HG03354 (cell line): ENCODE measurements around the gene SLC1A4.

Source experiments
- ATAC-seq: cut with Tn5 transposase; IDR thresholded peaks from one replicate; pipeline ENCODE4 v1.9.1; 2021; ENCODE audit warnings: mild to moderate bottlenecking; ENCODE audit not compliant: unreplicated experiment, poor library complexity, severe bottlenecking

Gene SLC1A4

GRCh38 chr2:65043001-65043400, 53.8 kb downstream of the SLC1A4 start:
- ATAC-seq: no peak

- no peak for ATAC-seq
Observed at GRCh38 chr2:65044097-65044735, 55.0 kb downstream of the SLC1A4 start.

GRCh38 chr2:65045651-65046050, 56.5 kb downstream of the SLC1A4 start:
- no peak for ATAC-seq

GRCh38 chr2:65046633-65047407, 57.6 kb downstream of the SLC1A4 start:
- no peak for ATAC-seq

- ATAC-seq: no peak
Observed at GRCh38 chr2:65049010-65049639, 59.9 kb downstream of the SLC1A4 start.

GRCh38 chr2:65050931-65051330, 61.7 kb downstream of the SLC1A4 start:
- no peak for ATAC-seq

GRCh38 chr2:65053199-65053598, 64.0 kb downstream of the SLC1A4 start:
- ATAC-seq: peak; percentile 59

- no peak for ATAC-seq
Observed at GRCh38 chr2:65054749-65055421, 65.7 kb downstream of the SLC1A4 start.

GRCh38 chr2:65055422-65056214, 66.4 kb downstream of the SLC1A4 start:
- peak; percentile 44 for ATAC-seq

GRCh38 chr2:65056215-65057053, 67.2 kb downstream of the SLC1A4 start, which contains the start of gene CEP68:
Gene CEP68 (plus strand): TSS chr2:65056416. CDS start chr2:65069445, 13,029 bp downstream.
- ATAC-seq: peak; percentile 86

- ATAC-seq: no peak
Observed at GRCh38 chr2:65057054-65057375, 67.8 kb downstream of the SLC1A4 start.

- ATAC-seq: peak; percentile 21
Observed at GRCh38 chr2:65057391-65058052, 68.3 kb downstream of the SLC1A4 start.

- no peak for ATAC-seq
Observed at GRCh38 chr2:65059071-65059470, 69.9 kb downstream of the SLC1A4 start.

GRCh38 chr2:65061146-65061909, 72.1 kb downstream of the SLC1A4 start:
- ATAC-seq: no peak

GRCh38 chr2:65061910-65062339, 72.7 kb downstream of the SLC1A4 start:
- no peak for ATAC-seq

GRCh38 chr2:65062843-65063825, 73.9 kb downstream of the SLC1A4 start:
- no peak for ATAC-seq
